PC-3 (cell line): ENCODE data around the gene PSAP. TPM values are rescaled to one million over a fixed set of nuclear protein-coding genes. Genes with fewer than 3 reads are reported as not detected.

Source experiments
- ATAC-seq: fragments of 200-7000 bp; cut with Tn5 transposase; 2 replicates; pipeline ENCODE4 v1.9.1; 2020; ENCODE audit warnings: mild to moderate bottlenecking, moderate library complexity
- BruUV-seq: library from RNA; stranded (reverse); fragments of 400-500 nt; replicated peaks from 2 replicates; lab custom pipeline; 2021; lab: Mats Ljungman, UMichigan
- CTCF ChIA-PET: fragments of 300-600 bp; sonication (Branson Sonifier 250); formaldehyde crosslinking; loops from one replicate; lab custom pipeline; 2022; ENCODE audit warnings: antibody characterized with exemption; lab: Charles Lee
- POLR2A ChIA-PET: fragments of 300-600 bp; sonication (Branson Sonifier 250); formaldehyde crosslinking; loops from one replicate; lab custom pipeline; 2022; ENCODE audit warnings: antibody characterized with exemption; ENCODE audit not compliant: unreplicated experiment; lab: Charles Lee
- DNase-seq: peaks from one replicate; pipeline ENCODE4 v3.0.0-alpha.2; 2015
- H2AFZ ChIP-seq: fragments of 300-600 bp; sonication (generic); 2 replicates; pipeline ENCODE4 v1.6.0; 2016; ENCODE audit warnings: antibody characterized with exemption, low read length
- H3F3A ChIP-seq: fragments of 300-600 bp; sonication (generic); one replicate; pipeline ENCODE4 v1.6.0; 2017; ENCODE audit warnings: antibody characterized with exemption, low read length, control low read depth, mild to moderate bottlenecking; ENCODE audit not compliant: unreplicated experiment
- H3K27ac ChIP-seq: fragments of 300-600 bp; sonication (generic); 2 replicates; pipeline ENCODE4 v1.5.1; 2016; ENCODE audit warnings: mild to moderate bottlenecking, low read length
- H3K27me3 ChIP-seq: fragments of 300-600 bp; sonication (generic); 2 replicates; pipeline ENCODE4 v1.6.1; 2016; ENCODE audit warnings: low read length, mixed read lengths
- H3K36me3 ChIP-seq: fragments of 300-600 bp; sonication (generic); 2 replicates; pipeline ENCODE4 v1.6.1; 2016; ENCODE audit warnings: low read depth, mixed run types, low read length, mixed read lengths
- H3K4me1 ChIP-seq: fragments of 300-600 bp; sonication (generic); 2 replicates; pipeline ENCODE4 v1.5.1; 2016; ENCODE audit warnings: low read length; ENCODE audit not compliant: insufficient read depth
- H3K4me2 ChIP-seq: fragments of 300-600 bp; sonication (generic); 2 replicates; pipeline ENCODE4 v1.6.0; 2016; ENCODE audit warnings: low read length
- H3K4me3 ChIP-seq: fragments of 300-600 bp; sonication (generic); 2 replicates; pipeline ENCODE4 v1.5.1; 2016; ENCODE audit warnings: mild to moderate bottlenecking, low read length, mixed read lengths
- H3K79me2 ChIP-seq: fragments of 300-600 bp; sonication (generic); 2 replicates; pipeline ENCODE4 v1.6.1; 2017; ENCODE audit warnings: low read length, mixed read lengths
- H3K9ac ChIP-seq: fragments of 300-600 bp; sonication (generic); 2 replicates; pipeline ENCODE4 v1.6.0; 2016; ENCODE audit warnings: mild to moderate bottlenecking, low read length
- H3K9me2 ChIP-seq: fragments of 300-600 bp; sonication (generic); replicated peaks from 2 replicates; pipeline ENCODE4 v1.6.1; 2016; ENCODE audit warnings: mixed run types, low read length, mixed read lengths
- H3K9me3 ChIP-seq: fragments of 300-600 bp; sonication (generic); 2 replicates; pipeline ENCODE4 v1.6.1; 2016; ENCODE audit warnings: low read length, mixed read lengths
- H4K20me1 ChIP-seq: fragments of 300-600 bp; sonication (generic); 2 replicates; pipeline ENCODE4 v1.6.1; 2016; ENCODE audit warnings: low read length, mixed read lengths
- EZH2 ChIP-seq: fragments of 300-600 bp; sonication (generic); IDR thresholded peaks from one replicate; pipeline ENCODE4 v1.6.1; 2017; ENCODE audit warnings: antibody characterized with exemption, mild to moderate bottlenecking, low read length; ENCODE audit not compliant: unreplicated experiment
- EZH2phosphoT487 ChIP-seq: fragments of 300-600 bp; sonication (generic); IDR thresholded peaks from 2 replicates; pipeline ENCODE4 v1.6.1; 2018; ENCODE audit warnings: mild to moderate bottlenecking, antibody characterized with exemption, low read length, borderline replicate concordance
- intact Hi-C: fragments of 100-400 bp; cut with micrococcal nuclease; formaldehyde crosslinking; loops from 2 replicates; pipeline ENCODE4 v1.9.0; 2023
- total RNA-seq: library from RNA; depleted of rRNA; stranded (reverse); fragments of >200 nt; gene quantifications from 2 replicates; pipeline ENCODE4 v1.2.3, GENCODE V29; 2014
- TF ChIP-seq, protein P1 (sequence below): fragments of 300-600 bp; sonication (generic); conservative IDR thresholded peaks from 2 replicates; pipeline ENCODE4 v1.5.1; 2017; ENCODE audit warnings: antibody characterized with exemption, low read depth, mild to moderate bottlenecking, low read length

The PSAP gene
- total RNA-seq, 1 experiment from 2014 or later = 334 TPM

DNA sequence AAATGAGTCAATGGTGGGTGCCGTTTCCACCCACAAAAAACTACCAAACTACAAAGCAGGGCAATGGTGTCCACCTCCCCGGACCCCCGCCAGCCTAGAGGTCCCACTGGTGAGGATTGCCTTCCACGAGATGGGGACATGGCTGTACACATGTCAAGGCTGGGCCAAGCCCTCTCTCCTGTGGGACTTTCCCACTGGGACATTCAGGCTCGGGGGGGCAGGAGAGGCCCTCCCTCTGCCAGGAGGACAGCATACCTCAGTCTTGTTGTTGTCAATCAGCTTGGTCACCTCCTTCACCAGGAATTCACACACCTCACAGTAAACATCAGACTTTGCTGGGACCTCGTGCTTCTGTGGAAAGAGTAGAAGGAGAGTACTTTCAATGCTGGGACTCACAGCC, 31.1 kb downstream of the PSAP start:
- TF ChIP-seq EZH2 (no peak), EZH2phosphoT487 (no peak)
- TF ChIP-seq, protein P1, sequence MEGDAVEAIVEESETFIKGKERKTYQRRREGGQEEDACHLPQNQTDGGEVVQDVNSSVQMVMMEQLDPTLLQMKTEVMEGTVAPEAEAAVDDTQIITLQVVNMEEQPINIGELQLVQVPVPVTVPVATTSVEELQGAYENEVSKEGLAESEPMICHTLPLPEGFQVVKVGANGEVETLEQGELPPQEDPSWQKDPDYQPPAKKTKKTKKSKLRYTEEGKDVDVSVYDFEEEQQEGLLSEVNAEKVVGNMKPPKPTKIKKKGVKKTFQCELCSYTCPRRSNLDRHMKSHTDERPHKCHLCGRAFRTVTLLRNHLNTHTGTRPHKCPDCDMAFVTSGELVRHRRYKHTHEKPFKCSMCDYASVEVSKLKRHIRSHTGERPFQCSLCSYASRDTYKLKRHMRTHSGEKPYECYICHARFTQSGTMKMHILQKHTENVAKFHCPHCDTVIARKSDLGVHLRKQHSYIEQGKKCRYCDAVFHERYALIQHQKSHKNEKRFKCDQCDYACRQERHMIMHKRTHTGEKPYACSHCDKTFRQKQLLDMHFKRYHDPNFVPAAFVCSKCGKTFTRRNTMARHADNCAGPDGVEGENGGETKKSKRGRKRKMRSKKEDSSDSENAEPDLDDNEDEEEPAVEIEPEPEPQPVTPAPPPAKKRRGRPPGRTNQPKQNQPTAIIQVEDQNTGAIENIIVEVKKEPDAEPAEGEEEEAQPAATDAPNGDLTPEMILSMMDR = no peak
- no peaks in the 10 kb centered on the region for H3F3A ChIP-seq
- DNase-seq (no peak), ATAC-seq (no peak)
- H3K27me3 ChIP-seq = no peaks in the 10 kb centered on the region
- H3K9ac ChIP-seq = no peak overlapping the region
- H3K36me3 ChIP-seq = peaks cover 9% of the 10 kb centered on the region
- intact Hi-C loops = no loop called here
- no peaks in the 10 kb centered on the region for H3K79me2 ChIP-seq
- H3K27ac ChIP-seq = no peak overlapping the region
- H3K9me3 ChIP-seq = no peaks in the 10 kb centered on the region
- H2AFZ ChIP-seq = no peak overlapping the region
- no peaks in the 10 kb centered on the region for H4K20me1 ChIP-seq
- POLR2A ChIA-PET = no interaction called here
- CTCF ChIA-PET = no interaction called here
- no peak overlapping the region for H3K4me3 ChIP-seq
- H3K4me1 ChIP-seq = no peaks in the 10 kb centered on the region
- H3K9me2 ChIP-seq = no peaks in the 10 kb centered on the region
- BruUV-seq = no TSS peak
- no peak overlapping the region for H3K4me2 ChIP-seq

DNA sequence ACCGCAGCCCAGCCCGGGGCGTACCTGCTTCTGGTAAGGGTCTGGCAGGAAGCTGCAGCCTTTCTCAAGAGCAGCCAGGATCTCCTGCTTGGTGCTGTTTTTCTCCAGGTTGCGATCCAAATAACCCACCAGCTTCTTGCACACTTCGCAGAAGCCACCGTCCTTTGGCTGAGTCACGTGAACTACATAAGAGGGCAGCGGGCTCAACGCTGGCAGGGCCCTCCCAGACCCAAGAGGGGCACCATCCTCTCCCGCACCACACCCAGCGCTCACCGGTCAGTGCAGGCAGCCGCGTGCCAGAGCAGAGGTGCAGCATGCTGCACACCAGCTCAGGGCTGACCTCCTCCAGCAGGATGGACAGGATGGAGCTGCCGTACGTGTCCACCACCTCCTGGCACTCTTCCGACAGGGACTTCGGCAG, 31.6 kb downstream of the PSAP start:
- DNase-seq = no peak
- Histone ChIP-seq H3K4me3 (no peak overlapping the region), H4K20me1 (no peaks in the 10 kb centered on the region), H3K27me3 (no peaks in the 10 kb centered on the region), H3K36me3 (peaks cover 9% of the 10 kb centered on the region), H3K9me3 (no peaks in the 10 kb centered on the region), H3K4me2 (no peak overlapping the region), H3K4me1 (no peaks in the 10 kb centered on the region), H3F3A (no peaks in the 10 kb centered on the region), H3K9me2 (no peaks in the 10 kb centered on the region), H3K9ac (no peak overlapping the region), H3K79me2 (no peaks in the 10 kb centered on the region), H2AFZ (no peak overlapping the region), H3K27ac (no peak overlapping the region)
- TF ChIP-seq, protein P1 = no peak
- no peak for TF ChIP-seq EZH2phosphoT487
- no peak for TF ChIP-seq EZH2
- intact Hi-C loops = no loop called here
- BruUV-seq = no TSS peak
- ATAC-seq = no peak
- CTCF ChIA-PET = no interaction called here
- POLR2A ChIA-PET = no interaction called here

DNA sequence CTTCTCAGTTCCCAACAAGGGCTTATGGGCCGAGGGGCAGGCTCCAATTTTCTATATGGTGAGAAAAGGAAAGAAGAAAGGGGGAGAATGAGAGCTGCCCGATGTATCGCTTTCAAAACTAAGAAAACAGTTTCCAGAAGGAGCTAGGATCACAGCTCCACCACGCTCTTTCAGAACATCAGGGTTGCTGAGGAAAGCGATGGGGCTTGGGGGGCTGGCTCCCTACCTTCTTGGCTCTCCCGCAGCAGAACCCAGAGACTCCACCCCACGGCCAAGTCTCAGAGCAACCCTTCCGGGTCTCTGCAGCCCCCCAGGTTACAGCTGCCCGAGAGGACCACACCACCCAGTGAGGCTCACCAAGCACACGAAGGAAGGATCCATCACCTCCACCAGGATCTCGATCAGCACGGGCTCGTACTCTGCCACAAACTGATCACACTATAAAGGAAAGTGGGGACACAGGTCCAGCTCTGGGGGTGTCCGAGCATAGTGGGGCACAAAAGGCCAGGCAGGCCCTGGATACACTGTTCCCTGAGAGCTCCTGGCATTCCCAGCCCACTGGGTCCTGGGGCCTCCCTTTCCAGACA, 32.3 kb downstream of the PSAP start:
- POLR2A ChIA-PET = no interaction called here
- no peaks in the 10 kb centered on the region for H3K79me2 ChIP-seq

More for the DNA sequence above, 32.3 kb downstream of the PSAP start:
- BruUV-seq = no TSS peak
- CTCF ChIA-PET = no interaction called here
- TF ChIP-seq EZH2 (no peak), EZH2phosphoT487 (no peak)
- TF ChIP-seq, protein P1 = no peak
- Histone ChIP-seq H3K27ac (no peak overlapping the region), H3K4me3 (no peak overlapping the region), H3K4me1 (no peaks in the 10 kb centered on the region), H3K9ac (no peak overlapping the region), H3K27me3 (no peaks in the 10 kb centered on the region), H4K20me1 (no peaks in the 10 kb centered on the region), H2AFZ (no peak overlapping the region), H3K4me2 (no peak overlapping the region), H3K9me2 (no peaks in the 10 kb centered on the region), H3K36me3 (peaks cover 9% of the 10 kb centered on the region), H3F3A (no peaks in the 10 kb centered on the region), H3K9me3 (no peaks in the 10 kb centered on the region)
- DNase-seq = no peak
- intact Hi-C loops = no loop called here
- no peak for ATAC-seq
